PC-9 (cell line): ENCODE measurements around the gene CTNND2. TPM values are rescaled to one million over a fixed set of nuclear protein-coding genes. Genes with fewer than 3 reads are reported as not detected.
"Not testable (repeated sequence)": the region's sequence is repeated elsewhere in the genome, so short reads cannot be mapped to it uniquely, and the experiment has no call there.

ENCODE experiments used
- BruUV-seq: library from RNA; stranded (reverse); fragments of 400-500 nt; replicated peaks from 2 replicates; lab custom pipeline; 2021; lab: Mats Ljungman, UMichigan
- CTCF ChIA-PET: fragments of 300-600 bp; sonication (Branson Sonifier 250); formaldehyde crosslinking; loops from one replicate; lab custom pipeline; 2022; ENCODE audit warnings: antibody characterized with exemption; lab: Charles Lee
- POLR2A ChIA-PET: fragments of 300-600 bp; sonication (Branson Sonifier 250); formaldehyde crosslinking; loops from one replicate; lab custom pipeline; 2022; ENCODE audit warnings: antibody characterized with exemption; ENCODE audit not compliant: unreplicated experiment; lab: Charles Lee
- DNase-seq, 2 experiments: peaks; one replicate each; pipeline versions ENCODE4 v3.0.0 to v3.0.0-alpha.2; 2015 to 2022; ENCODE audit warnings: mixed read lengths in 1 of 2
- H2AFZ ChIP-seq: fragments of 200-600 bp; sonication (generic); 2 replicates; pipeline ENCODE4 v1.8.1; 2017; ENCODE audit warnings: antibody characterized with exemption
- H3F3A ChIP-seq: fragments of 200-600 bp; sonication (generic); 2 replicates; pipeline ENCODE4 v1.8.1; 2017; ENCODE audit warnings: antibody characterized with exemption, mild to moderate bottlenecking, low read depth; ENCODE audit not compliant: insufficient read depth
- H3K27ac ChIP-seq: fragments of 200-600 bp; sonication (generic); 2 replicates; pipeline ENCODE4 v1.6.1; 2016; ENCODE audit warnings: mixed run types
- H3K27me3 ChIP-seq: fragments of 200-600 bp; sonication (generic); 2 replicates; pipeline ENCODE4 v1.6.1; 2016; ENCODE audit warnings: low read depth, mixed run types; ENCODE audit not compliant: insufficient read depth
- H3K36me3 ChIP-seq: fragments of 200-600 bp; sonication (generic); 2 replicates; pipeline ENCODE4 v1.6.1; 2016; ENCODE audit warnings: low read depth, mixed run types
- H3K4me1 ChIP-seq: fragments of 200-600 bp; sonication (generic); replicated peaks from 2 replicates; pipeline ENCODE4 v1.6.1; 2016; ENCODE audit warnings: mixed run types; ENCODE audit not compliant: insufficient read depth
- H3K4me2 ChIP-seq: fragments of 200-600 bp; sonication (generic); 2 replicates; pipeline ENCODE4 v1.6.1; 2017; ENCODE audit warnings: mixed run types
- H3K4me3 ChIP-seq: fragments of 200-600 bp; sonication (generic); 2 replicates; pipeline ENCODE4 v1.6.1; 2016; ENCODE audit warnings: mixed run types
- H3K79me2 ChIP-seq: fragments of 200-600 bp; sonication (generic); 2 replicates; pipeline ENCODE4 v1.6.1; 2017; ENCODE audit warnings: low read depth, mixed run types
- H3K9me2 ChIP-seq: fragments of 200-600 bp; sonication (generic); 2 replicates; pipeline ENCODE4 v1.8.1; 2017; ENCODE audit warnings: mild to moderate bottlenecking; ENCODE audit not compliant: insufficient read depth
- H3K9me3 ChIP-seq: fragments of 200-600 bp; sonication (generic); 2 replicates; pipeline ENCODE4 v1.8.1; 2016; ENCODE audit warnings: low read depth; ENCODE audit not compliant: insufficient read depth
- H4K20me1 ChIP-seq: fragments of 200-600 bp; sonication (generic); 2 replicates; pipeline ENCODE4 v1.8.1; 2017; ENCODE audit not compliant: insufficient read depth
- EZH2 ChIP-seq: fragments of 200-600 bp; sonication (generic); IDR thresholded peaks from 2 replicates; pipeline ENCODE4 v1.8.0; 2017; ENCODE audit warnings: antibody characterized with exemption, low read depth
- intact Hi-C: fragments of 100-400 bp; cut with micrococcal nuclease; formaldehyde crosslinking; loops from one replicate; pipeline ENCODE4 v1.10.0; 2022; ENCODE audit not compliant: unreplicated experiment
- total RNA-seq: library from RNA; stranded (reverse); gene quantifications from 2 replicates; pipeline ENCODE4 v1.2.3, GENCODE V29; 2021
- TF ChIP-seq, protein P1 (sequence below): fragments of 200-600 bp; sonication (generic); conservative IDR thresholded peaks from 2 replicates; pipeline ENCODE4 v1.6.1; 2017; ENCODE audit warnings: mixed run types, antibody characterized with exemption, mild to moderate bottlenecking, moderate library complexity

CTNND2 gene
- total RNA-seq, 1 experiment from 2014 or later, result not detected

DNA sequence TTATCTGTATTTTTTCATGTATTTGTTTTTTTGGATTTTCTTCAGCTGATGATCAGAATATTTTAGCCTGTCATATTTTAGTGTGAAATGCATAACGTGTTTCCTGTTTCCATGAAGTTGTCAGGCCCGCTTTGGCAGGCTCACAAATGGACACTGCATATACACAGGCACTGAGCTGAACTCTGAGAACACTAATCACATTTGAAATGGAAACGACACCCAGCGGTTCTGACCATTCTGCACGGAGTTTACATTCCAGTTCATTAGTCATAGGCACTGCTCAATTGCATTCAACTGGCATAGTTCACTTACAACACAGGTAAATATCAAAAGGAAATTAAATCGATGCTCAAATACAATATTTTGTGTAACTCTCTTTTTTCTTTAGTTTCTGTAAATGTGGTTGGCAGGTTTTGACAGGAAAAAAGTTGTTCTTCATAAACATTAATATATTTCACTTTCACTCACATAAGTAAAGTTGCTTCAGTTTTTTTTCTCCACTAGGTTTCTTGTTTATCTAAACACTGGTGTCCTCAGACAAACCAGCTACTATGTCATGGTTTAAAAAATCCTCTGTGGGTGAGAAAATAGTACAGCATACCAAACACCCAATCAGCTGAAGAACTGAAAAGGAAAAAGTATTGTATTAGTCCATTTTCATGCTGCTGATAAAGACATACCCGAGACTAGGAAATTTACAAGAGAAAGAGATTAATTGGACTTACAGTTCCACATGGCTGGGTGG, 584.2 kb downstream of the CTNND2 start:
- Histone ChIP-seq H3K36me3 (no peaks in the 10 kb centered on the region), H3K4me3 (no peak overlapping the region), H4K20me1 (no peaks in the 10 kb centered on the region), H3K4me1 (no peaks in the 10 kb centered on the region), H2AFZ (no peak overlapping the region), H3K9me3 (no peaks in the 10 kb centered on the region), H3K9me2 (0 out of 2 replicates have a peak, but pooled peaks cover 5% of the 10 kb centered on the region), H3K27ac (no peak overlapping the region), H3K4me2 (no peak overlapping the region), H3K27me3 (0 out of 2 replicates have a peak, but pooled peaks cover 1% of the 10 kb centered on the region), H3F3A (no peaks in the 10 kb centered on the region), H3K79me2 (no peaks in the 10 kb centered on the region)
- DNase-seq, result no peak
- intact Hi-C loops, result no loop called here
- POLR2A ChIA-PET, result no interaction called here
- TF ChIP-seq, protein P1, sequence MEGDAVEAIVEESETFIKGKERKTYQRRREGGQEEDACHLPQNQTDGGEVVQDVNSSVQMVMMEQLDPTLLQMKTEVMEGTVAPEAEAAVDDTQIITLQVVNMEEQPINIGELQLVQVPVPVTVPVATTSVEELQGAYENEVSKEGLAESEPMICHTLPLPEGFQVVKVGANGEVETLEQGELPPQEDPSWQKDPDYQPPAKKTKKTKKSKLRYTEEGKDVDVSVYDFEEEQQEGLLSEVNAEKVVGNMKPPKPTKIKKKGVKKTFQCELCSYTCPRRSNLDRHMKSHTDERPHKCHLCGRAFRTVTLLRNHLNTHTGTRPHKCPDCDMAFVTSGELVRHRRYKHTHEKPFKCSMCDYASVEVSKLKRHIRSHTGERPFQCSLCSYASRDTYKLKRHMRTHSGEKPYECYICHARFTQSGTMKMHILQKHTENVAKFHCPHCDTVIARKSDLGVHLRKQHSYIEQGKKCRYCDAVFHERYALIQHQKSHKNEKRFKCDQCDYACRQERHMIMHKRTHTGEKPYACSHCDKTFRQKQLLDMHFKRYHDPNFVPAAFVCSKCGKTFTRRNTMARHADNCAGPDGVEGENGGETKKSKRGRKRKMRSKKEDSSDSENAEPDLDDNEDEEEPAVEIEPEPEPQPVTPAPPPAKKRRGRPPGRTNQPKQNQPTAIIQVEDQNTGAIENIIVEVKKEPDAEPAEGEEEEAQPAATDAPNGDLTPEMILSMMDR, result no peak
- no peak for TF ChIP-seq EZH2
- CTCF ChIA-PET, result no interaction called here
- BruUV-seq, result no TSS peak

DNA sequence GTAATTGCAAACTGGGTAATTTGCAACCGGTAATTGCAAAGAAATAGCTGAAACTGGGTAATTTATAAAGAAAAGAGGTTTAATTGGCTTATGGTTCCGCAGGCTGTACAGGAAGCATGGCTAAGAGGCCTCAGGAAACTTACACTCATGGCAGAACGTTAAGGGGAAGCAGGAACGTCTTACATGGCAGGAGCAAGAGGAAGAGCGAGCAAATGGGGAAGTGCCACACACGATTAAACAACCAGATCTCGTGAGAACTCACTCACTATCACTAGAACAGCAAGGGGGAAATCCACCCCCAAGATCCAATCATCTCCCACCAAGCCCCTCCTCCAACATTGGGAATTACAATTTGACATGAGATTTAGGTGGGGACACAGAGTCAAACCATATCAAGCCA, 590.6 kb downstream of the CTNND2 start:
- H3K27ac ChIP-seq, H3K36me3 ChIP-seq, H3K9me2 ChIP-seq, CTCF ChIA-PET, H3K4me1 ChIP-seq, H3F3A ChIP-seq, H2AFZ ChIP-seq, DNase-seq, H3K4me2 ChIP-seq, POLR2A ChIA-PET, BruUV-seq, intact Hi-C loops, H4K20me1 ChIP-seq, H3K9me3 ChIP-seq, H3K79me2 ChIP-seq, H3K4me3 ChIP-seq: not testable (repeated sequence)
- H3K27me3 ChIP-seq, result peaks cover 29% of the 10 kb centered on the region

DNA sequence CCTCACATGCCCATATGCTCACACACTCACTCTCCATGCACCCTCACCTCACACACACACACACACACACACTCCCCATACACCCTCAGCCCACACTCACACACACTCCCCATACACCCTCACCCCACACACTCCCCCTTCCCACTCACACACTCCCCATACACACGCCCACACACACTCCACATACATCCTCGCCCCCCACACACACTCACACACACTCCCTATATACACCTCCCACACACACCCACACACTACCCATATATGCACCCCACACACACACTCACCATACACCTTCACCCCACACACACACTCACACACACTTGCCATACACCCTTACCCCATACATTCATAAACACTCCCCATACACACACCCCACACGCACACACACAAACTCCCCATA, 592.5 kb downstream of the CTNND2 start:
- no peaks in the 10 kb centered on the region for H3K9me3 ChIP-seq
- peaks cover 39% of the 10 kb centered on the region for H3K27me3 ChIP-seq
- CTCF ChIA-PET, result no interaction called here
- no peak overlapping the region for H3K4me2 ChIP-seq
- H4K20me1 ChIP-seq, result no peaks in the 10 kb centered on the region
- H3F3A ChIP-seq, result no peaks in the 10 kb centered on the region
- intact Hi-C loops, result no loop called here
- no peaks in the 10 kb centered on the region for H3K79me2 ChIP-seq
- H3K4me1 ChIP-seq, result no peaks in the 10 kb centered on the region
- no peaks in the 10 kb centered on the region for H3K36me3 ChIP-seq
- H3K4me3 ChIP-seq, result no peak overlapping the region
- POLR2A ChIA-PET, result no interaction called here
- no peak overlapping the region for H3K27ac ChIP-seq
- H3K9me2 ChIP-seq, result no peaks in the 10 kb centered on the region
- no peak overlapping the region for H2AFZ ChIP-seq
- no TSS peak for BruUV-seq
- TF ChIP-seq, protein P1, result no peak
- no peak for TF ChIP-seq EZH2
- no peak for DNase-seq

DNA sequence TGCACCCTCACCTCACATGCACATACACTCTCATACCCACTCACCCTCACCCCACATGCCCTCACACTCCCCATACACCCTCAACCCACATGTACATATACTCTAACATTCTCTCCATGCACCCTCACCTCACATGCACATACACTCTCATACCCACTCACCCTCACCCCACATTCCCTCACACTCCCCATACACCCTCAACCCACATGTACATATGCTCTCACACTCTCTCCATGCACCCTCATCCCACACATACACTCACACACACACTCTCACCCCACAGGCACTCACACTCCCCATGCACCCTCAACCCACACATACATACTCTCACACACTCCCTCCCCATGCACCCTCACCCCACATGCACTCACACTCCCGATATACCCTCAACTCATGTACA, 593.0 kb downstream of the CTNND2 start:
- Histone ChIP-seq H3K9me3 (no peaks in the 10 kb centered on the region), H2AFZ (no peak overlapping the region), H3K4me1 (no peaks in the 10 kb centered on the region), H3K9me2 (no peaks in the 10 kb centered on the region), H3K36me3 (no peaks in the 10 kb centered on the region), H3K27me3 (peaks cover 43% of the 10 kb centered on the region), H3K4me2 (no peak overlapping the region), H4K20me1 (no peaks in the 10 kb centered on the region), H3K79me2 (no peaks in the 10 kb centered on the region), H3F3A (no peaks in the 10 kb centered on the region), H3K27ac (no peak overlapping the region), H3K4me3 (no peak overlapping the region)
- ChIA-PET POLR2A (no interaction called here), CTCF (no interaction called here)
- intact Hi-C loops, result no loop called here
- no peak for DNase-seq
- TF ChIP-seq, protein P1, result no peak
- TF ChIP-seq EZH2, result no peak
- no TSS peak for BruUV-seq
